SH-SY5Y (cell line): ENCODE measurements around the gene ETV5.

Experiments
- GATA2 ChIP-seq: IDR thresholded peaks from 2 replicates; pipeline ENCODE4 v1.6.1; 2011; ENCODE audit warnings: mild to moderate bottlenecking, low read depth, low read length
- GATA3 ChIP-seq: IDR thresholded peaks from 2 replicates; pipeline ENCODE4 v1.6.1; 2011; ENCODE audit warnings: low read depth, mild to moderate bottlenecking, low read length, moderate library complexity

- TF ChIP-seq GATA2 (no peak), GATA3 (no peak)
These were observed 96.8 kb downstream of the ETV5 start for GRCh38 chr3:186012137-186012536.
